ENCODE measurements around the gene TLE3.

The TLE3 gene

GRCh38 chr15:69999392-70000085, 98.2 kb downstream of the TLE3 start:
- Histone ChIP-seq H3K36me3 (ENCODE audit: control insufficient read depth in 2 of 2, insufficient read depth in 2 of 2, low read length in 2 of 2) (no peaks in the 10 kb centered on the region), H3K9ac (ENCODE audit: low read length in 2 of 2) (no peak overlapping the region), H3K27ac (ENCODE audit: low read length) (no peak overlapping the region), H3K4me3 (ENCODE audit: low read length in 2 of 2) (no peak overlapping the region), H3K9me3 (ENCODE audit: control insufficient read depth in 2 of 2, low read length in 2 of 2) (peaks cover 6 to 8% of the 10 kb centered on the region in 2 donors), H3K27me3 (ENCODE audit: control insufficient read depth in 1 of 2, insufficient read depth in 2 of 2, low read length in 2 of 2) (peaks cover 0 to 2% of the 10 kb centered on the region in 2 donors), H3K4me1 (ENCODE audit: control insufficient read depth, insufficient read depth, low read length) (no peaks in the 10 kb centered on the region)

- H3K27me3 ChIP-seq (ENCODE audit: control insufficient read depth in 1 of 2, insufficient read depth in 2 of 2, low read length in 2 of 2): peaks cover 0 to 2% of the 10 kb centered on the region in 2 donors
- no peak overlapping the region for H3K4me3 ChIP-seq (ENCODE audit: low read length in 2 of 2)
- no peaks in the 10 kb centered on the region for H3K4me1 ChIP-seq (ENCODE audit: control insufficient read depth, insufficient read depth, low read length)
- no peak overlapping the region for H3K27ac ChIP-seq (ENCODE audit: low read length)
- no peaks in the 10 kb centered on the region for H3K36me3 ChIP-seq (ENCODE audit: control insufficient read depth in 2 of 2, insufficient read depth in 2 of 2, low read length in 2 of 2)
- no peak overlapping the region for H3K9ac ChIP-seq (ENCODE audit: low read length in 2 of 2)
- H3K9me3 ChIP-seq (ENCODE audit: control insufficient read depth in 2 of 2, low read length in 2 of 2): peaks cover 6 to 8% of the 10 kb centered on the region in 2 donors
Observed at GRCh38 chr15:69998541-69999391, 99.0 kb downstream of the TLE3 start.

GRCh38 chr15:69997813-69998212, 99.9 kb downstream of the TLE3 start:
- Histone ChIP-seq H3K9me3 (ENCODE audit: control insufficient read depth in 2 of 2, low read length in 2 of 2) (peaks cover 1 to 5% of the 10 kb centered on the region in 2 donors), H3K27me3 (ENCODE audit: control insufficient read depth in 1 of 2, insufficient read depth in 2 of 2, low read length in 2 of 2) (peaks cover 0 to 2% of the 10 kb centered on the region in 2 donors), H3K27ac (ENCODE audit: low read length) (no peak overlapping the region), H3K9ac (ENCODE audit: low read length in 2 of 2) (no peak overlapping the region), H3K4me3 (ENCODE audit: low read length in 2 of 2) (no peak overlapping the region), H3K36me3 (ENCODE audit: control insufficient read depth in 2 of 2, insufficient read depth in 2 of 2, low read length in 2 of 2) (no peaks in the 10 kb centered on the region), H3K4me1 (ENCODE audit: control insufficient read depth, insufficient read depth, low read length) (no peaks in the 10 kb centered on the region)

Data from stomach smooth muscle (tissue), 2 donors.